GM12874 (cell line): ENCODE results near the gene NCCRP1.

Experiments
- CTCF ChIP-seq: IDR thresholded peaks from 2 replicates; pipeline ENCODE4 v1.5.1; 2011; ENCODE audit warnings: low read depth, mild to moderate bottlenecking, control low read depth, low read length, moderate library complexity; ENCODE audit not compliant: insufficient read depth

NCCRP1 gene

DNA sequence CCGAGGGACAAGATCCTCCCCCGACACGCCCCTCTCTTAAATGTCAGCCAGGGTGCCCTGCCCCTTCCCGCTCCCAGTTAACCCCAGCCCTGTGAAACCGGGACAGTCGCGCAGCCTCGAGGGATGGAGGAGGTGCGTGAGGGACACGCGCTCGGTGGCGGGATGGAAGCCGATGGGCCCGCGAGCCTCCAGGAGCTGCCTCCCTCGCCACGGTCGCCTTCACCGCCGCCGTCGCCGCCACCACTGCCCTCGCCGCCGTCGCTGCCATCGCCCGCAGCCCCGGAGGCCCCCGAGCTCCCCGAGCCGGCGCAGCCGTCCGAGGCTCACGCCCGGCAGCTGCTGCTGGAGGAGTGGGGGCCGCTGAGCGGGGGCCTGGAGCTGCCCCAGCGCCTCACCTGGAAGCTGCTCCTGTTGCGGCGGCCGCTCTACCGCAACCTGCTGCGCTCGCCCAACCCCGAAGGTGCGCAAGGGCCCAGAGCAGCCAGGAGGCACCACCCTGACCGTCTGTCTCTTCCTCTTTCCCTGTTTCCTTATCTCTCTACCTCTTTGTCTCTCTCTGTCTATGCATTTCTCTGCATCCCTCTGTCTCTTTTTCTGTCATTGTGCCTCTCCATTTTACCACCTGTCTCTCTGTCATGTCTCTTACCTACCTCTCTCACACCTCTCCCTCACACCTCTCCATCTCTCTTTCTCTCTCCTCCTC is at the start of gene NCCRP1:
Gene NCCRP1 (plus strand): TSS at position 105 of the 703 bp plus-strand sequence. CDS start 19 bp downstream, at position 124.
- TF ChIP-seq CTCF, result no peak

- no peak for TF ChIP-seq CTCF
Observed at GRCh38 chr19:39147480-39147879, 49.3 kb upstream of the NCCRP1 start.

DNA sequence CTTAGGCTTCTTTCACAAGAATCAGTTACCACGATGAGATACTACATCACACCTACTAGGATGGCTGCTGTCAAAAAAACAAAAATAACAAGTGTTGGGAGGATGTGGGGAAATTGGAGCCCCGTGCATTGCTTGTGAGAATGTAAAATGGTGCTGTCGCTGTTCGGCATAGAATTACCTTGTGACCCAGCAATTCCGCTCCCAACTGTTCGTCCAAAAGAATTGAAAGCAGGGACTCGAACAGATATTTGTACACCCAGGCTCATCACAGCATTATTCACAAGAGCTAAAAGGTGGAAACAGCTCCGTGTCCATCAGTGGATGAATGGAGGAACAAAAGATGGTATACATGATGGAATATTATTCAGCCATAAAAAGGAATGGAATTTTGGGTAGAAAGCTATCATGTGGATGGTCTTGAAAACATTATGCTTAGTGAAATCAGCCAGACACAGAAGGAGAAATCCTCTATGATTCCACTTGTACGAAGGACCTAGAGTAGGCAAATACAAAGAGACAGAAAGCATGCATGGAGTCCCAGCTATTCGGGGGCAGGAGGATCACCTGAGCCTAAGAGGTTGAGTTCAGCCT is 47.7 kb upstream of the NCCRP1 start:
- no peak for TF ChIP-seq CTCF

DNA sequence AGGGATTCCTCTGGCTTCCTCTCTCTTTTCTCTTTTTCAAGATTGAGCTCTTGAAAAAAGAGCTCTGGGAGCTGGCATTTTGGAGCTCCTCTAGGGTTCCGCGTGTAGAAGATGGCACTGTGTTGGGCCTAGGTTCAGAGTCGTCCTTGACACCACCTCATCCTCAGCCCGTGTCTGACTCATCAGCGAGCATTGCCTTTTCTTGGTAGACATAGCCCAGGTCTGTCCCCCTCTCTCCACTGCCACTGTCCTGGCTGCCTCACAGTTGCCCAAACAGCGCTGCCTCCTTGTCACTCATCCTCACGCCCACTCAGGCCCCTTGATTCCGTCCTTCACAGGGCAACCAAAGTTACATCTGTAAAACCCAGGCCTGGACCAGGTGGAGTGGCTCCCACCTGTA is 46.5 kb upstream of the NCCRP1 start:
- no peak for TF ChIP-seq CTCF

GRCh38 chr19:39150807-39151600 is 45.8 kb upstream of the NCCRP1 start:
- no peak for TF ChIP-seq CTCF

GRCh38 chr19:39152066-39152465 is 44.7 kb upstream of the NCCRP1 start:
- TF ChIP-seq CTCF, result no peak

DNA sequence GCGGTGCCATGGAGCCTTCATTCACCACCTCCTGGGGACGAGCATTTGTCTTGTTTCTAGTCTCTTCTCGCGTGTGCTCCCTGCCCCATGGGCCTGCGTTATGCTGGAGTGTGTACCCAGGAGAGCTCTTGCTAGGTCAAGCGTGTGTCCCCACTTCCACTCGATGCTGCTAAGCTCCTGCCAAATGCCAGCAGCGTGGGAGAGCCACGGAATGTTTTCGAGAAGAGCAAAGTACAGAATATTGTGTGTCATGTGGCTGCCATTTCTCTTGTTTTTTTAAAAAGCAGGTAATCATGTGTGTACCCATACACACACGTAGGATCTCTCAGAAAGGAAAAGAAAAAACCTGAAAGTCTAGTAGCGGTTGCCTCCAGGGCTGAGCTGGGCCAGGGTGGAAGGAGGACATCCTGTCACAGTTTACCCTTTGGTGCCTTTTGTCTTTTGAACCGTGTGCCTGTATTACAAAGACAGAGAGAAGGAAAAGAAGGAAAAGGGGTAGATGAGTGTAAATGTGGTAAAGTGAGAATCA is 42.6 kb upstream of the NCCRP1 start:
- TF ChIP-seq CTCF, result no peak
